Measurements from ENCODE around the gene TMCC2.
"Not testable (repeated sequence)": the region's sequence is repeated elsewhere in the genome, so short reads cannot be mapped to it uniquely, and the experiment has no call there.

Gene TMCC2

GRCh38 chr1:205263580-205264190 is 35.9 kb downstream of the TMCC2 start:
- no peak for DNase-seq

- DNase-seq = no peak
Measured at GRCh38 chr1:205266611-205267305, 39.0 kb downstream of the TMCC2 start.

- DNase-seq = no peak
Measured at GRCh38 chr1:205267306-205267902, 39.7 kb downstream of the TMCC2 start.

- no peak for DNase-seq
Measured at GRCh38 chr1:205268846-205269680, 41.3 kb downstream of the TMCC2 start.

GRCh38 chr1:205269711-205270110 is 42.0 kb downstream of the TMCC2 start:
- no peak for DNase-seq

GRCh38 chr1:205270271-205270670 is 42.5 kb downstream of the TMCC2 start:
- DNase-seq = no peak

- DNase-seq = no peak
Measured at GRCh38 chr1:205270764-205271163, 43.0 kb downstream of the TMCC2 start.

GRCh38 chr1:205271277-205271676 is 43.5 kb downstream of the TMCC2 start:
- DNase-seq = no peak

- DNase-seq = no peak
Measured at GRCh38 chr1:205271745-205272144, 44.0 kb downstream of the TMCC2 start.

- no peak for DNase-seq
Measured at GRCh38 chr1:205272536-205272935, 44.8 kb downstream of the TMCC2 start.

GRCh38 chr1:205273551-205273982 is 45.8 kb downstream of the TMCC2 start:
- DNase-seq = peak; percentile 82

- DNase-seq = no peak
Measured at GRCh38 chr1:205274041-205274691, 46.4 kb downstream of the TMCC2 start.

GRCh38 chr1:205275133-205275532 is 47.4 kb downstream of the TMCC2 start:
- peak; percentile 45 for DNase-seq

GRCh38 chr1:205275916-205276688 is 48.4 kb downstream of the TMCC2 start:
- DNase-seq = no peak

GRCh38 chr1:205276689-205277065 is 48.9 kb downstream of the TMCC2 start:
- DNase-seq = no peak

GRCh38 chr1:205279986-205280385 is 52.2 kb downstream of the TMCC2 start:
- DNase-seq = no peak

GRCh38 chr1:205280666-205281395 is 53.1 kb downstream of the TMCC2 start:
- not testable (repeated sequence) for DNase-seq

GRCh38 chr1:205283270-205284147 is 55.8 kb downstream of the TMCC2 start:
- no peak for DNase-seq

GRCh38 chr1:205284420-205285144 is 56.8 kb downstream of the TMCC2 start:
- peak; percentile 86 for DNase-seq

All from activated CD4-positive, alpha-beta T cell treated with anti-CD3 and anti-CD28 coated beads for 1 hour (primary cell).